GM12878 (cell line): Measurements from ENCODE around the gene TOPAZ1. TPM values are rescaled to one million over a fixed set of nuclear protein-coding genes. Genes with fewer than 3 reads are reported as not detected.

Experiments
- ATAC-seq: fragments of 200-7000 bp; cut with Tn5 transposase; 3 replicates; pipeline ENCODE4 v1.9.1; 2020; ENCODE audit warnings: mild to moderate bottlenecking, moderate library complexity
- BruUV-seq: library from RNA; stranded (reverse); fragments of 400-500 nt; replicated peaks from 2 replicates; lab custom pipeline; 2021; lab: Mats Ljungman, UMichigan
- CTCF ChIA-PET: fragments of 300-600 bp; sonication (Branson Sonifier 250); formaldehyde crosslinking; extraction: SDS; loops from one replicate; lab custom pipeline; 2021; ENCODE audit warnings: inconsistent platforms; lab: Yijun Ruan, JAX
- POLR2A ChIA-PET: fragments of 350-600 bp; formaldehyde crosslinking; extraction: SDS; loops from one replicate; lab custom pipeline; 2021; ENCODE audit warnings: inconsistent platforms; lab: Charles Lee
- RAD21 ChIA-PET: fragments of 300-600 bp; sonication (Branson Sonifier 250); formaldehyde crosslinking; loops from one replicate; lab custom pipeline; 2023; ENCODE audit warnings: antibody characterized with exemption; ENCODE audit not compliant: unreplicated experiment; lab: Charles Lee
- SMC1A ChIA-PET: fragments of 300-600 bp; sonication (Branson Sonifier 250); formaldehyde crosslinking; loops from one replicate; lab custom pipeline; 2023; ENCODE audit not compliant: unreplicated experiment, uncharacterized antibody; lab: Charles Lee
- DNase-seq: peaks from one replicate; pipeline ENCODE4 v3.0.0-alpha.2; 2011; ENCODE audit warnings: low read depth, low spot score
- FAIRE-seq: peaks from 3 replicates; lab custom pipeline; 2011; peaks lifted over from hg19 to GRCh38; lab: Jason Lieb, UNC
- H2AFZ ChIP-seq: 2 replicates; pipeline ENCODE4 v1.6.0; 2011; ENCODE audit warnings: low read depth, low read length, control low read depth; ENCODE audit not compliant: control insufficient read depth
- H3K27ac ChIP-seq: 2 replicates; pipeline ENCODE4 v1.5.1; 2011; ENCODE audit warnings: control low read depth; ENCODE audit not compliant: control insufficient read depth, insufficient read depth
- H3K27me3 ChIP-seq, 2 experiments: replicated peaks in 1 of 2; 2 replicates each; pipeline versions ENCODE4 v1.6.0 to v1.6.1; 2011; ENCODE audit warnings: low read length in 1 of 2; ENCODE audit not compliant: control insufficient read depth in 2 of 2, insufficient read depth in 2 of 2
- H3K36me3 ChIP-seq, 2 experiments: 2 replicates each; pipeline ENCODE4 v1.5.1; 2011; ENCODE audit warnings: low read length in 1 of 2; ENCODE audit not compliant: control insufficient read depth in 2 of 2, insufficient read depth in 2 of 2
- H3K4me1 ChIP-seq: 2 replicates; pipeline ENCODE4 v1.6.1; 2011; ENCODE audit warnings: mild to moderate bottlenecking, low read length, moderate library complexity, mixed read lengths; ENCODE audit not compliant: control insufficient read depth, insufficient read depth
- H3K4me2 ChIP-seq: 2 replicates; pipeline ENCODE4 v1.6.0; 2011; ENCODE audit warnings: control low read depth; ENCODE audit not compliant: control insufficient read depth, insufficient read depth
- H3K4me3 ChIP-seq: fragments of 200-600 bp; sonication (generic); 2 replicates; pipeline ENCODE4 v1.5.1; 2016
- H3K79me2 ChIP-seq: 2 replicates; pipeline ENCODE4 v1.6.0; 2011; ENCODE audit warnings: low read length; ENCODE audit not compliant: control insufficient read depth, insufficient read depth
- H3K9ac ChIP-seq: 2 replicates; pipeline ENCODE4 v1.8.0; 2011; ENCODE audit warnings: low read length, control low read depth, mixed read lengths; ENCODE audit not compliant: control insufficient read depth, insufficient read depth
- H3K9me3 ChIP-seq: replicated peaks from 3 replicates; pipeline ENCODE4 v1.5.1; 2011; ENCODE audit warnings: mild to moderate bottlenecking, low read length; ENCODE audit not compliant: control insufficient read depth, insufficient read depth
- H4K20me1 ChIP-seq: 2 replicates; pipeline ENCODE4 v1.6.0; 2011; ENCODE audit not compliant: control insufficient read depth, insufficient read depth
- CEBPB ChIP-seq, 2 experiments: fragments of 150-350 bp in 1 of 2; IDR thresholded peaks; 2 replicates each; pipeline ENCODE4 v1.6.1; 2012 to 2014; ENCODE audit warnings: low read depth in 2 of 2, low read length in 2 of 2, borderline replicate concordance in 1 of 2, inconsistent platforms in 1 of 2
- IRF5 ChIP-seq: fragments of 450-650 bp; IDR thresholded peaks from 2 replicates; pipeline ENCODE4 v1.6.1; 2017; ENCODE audit warnings: borderline replicate concordance
- JUNB ChIP-seq: IDR thresholded peaks from 2 replicates; pipeline ENCODE4 v1.6.1; 2016; ENCODE audit warnings: antibody characterized with exemption, mild to moderate bottlenecking
- MTA3 ChIP-seq: IDR thresholded peaks from 2 replicates; pipeline ENCODE4 v1.6.1; 2012; ENCODE audit warnings: low read length, inconsistent platforms, borderline replicate concordance
- MYB ChIP-seq: fragments of 150-350 bp; IDR thresholded peaks from 2 replicates; pipeline ENCODE4 v1.6.1; 2014; ENCODE audit warnings: mild to moderate bottlenecking, low read depth, low read length, borderline replicate concordance
- MYC ChIP-seq: IDR thresholded peaks from 2 replicates; pipeline ENCODE4 v1.6.1; 2011; ENCODE audit warnings: mild to moderate bottlenecking, low read length, moderate library complexity, inconsistent platforms; ENCODE audit not compliant: insufficient read depth, insufficient replicate concordance, insufficient read length, severe bottlenecking
- NR2C1 ChIP-seq: fragments of 450-650 bp; IDR thresholded peaks from 2 replicates; pipeline ENCODE4 v1.6.1; 2017; ENCODE audit warnings: antibody characterized with exemption, mild to moderate bottlenecking, moderate library complexity
- POLR2A ChIP-seq: IDR thresholded peaks from 2 replicates; pipeline ENCODE4 v1.6.1; 2011; ENCODE audit warnings: low read depth, mild to moderate bottlenecking, low read length
- SPI1 ChIP-seq: IDR thresholded peaks from 2 replicates; pipeline ENCODE4 v1.6.1; 2011; ENCODE audit warnings: low read depth, mild to moderate bottlenecking, low read length, moderate library complexity, borderline replicate concordance; ENCODE audit not compliant: insufficient read depth
- ZBTB4 ChIP-seq: fragments of 450-650 bp; formaldehyde crosslinking; IDR thresholded peaks from 2 replicates; pipeline ENCODE4 v1.4.0; 2022; ENCODE audit warnings: mild to moderate bottlenecking, moderate library complexity
- WGBS: methylation state at CpG from one replicate; pipeline ENCODE4 v1.1.6; 2016; ENCODE audit warnings: low lambda C conversion rate; ENCODE audit not compliant: insufficient replicate concordance, insufficient coverage; ENCODE audit errors: missing lambda C conversion rate; 5-methylcytosine and 5-hydroxymethylcytosine counted together
- in situ Hi-C: fragments of 300-500 bp; cut with MboI; formaldehyde crosslinking; loops from 9 replicates; pipeline ENCODE4 v1.14.3; 2018; ENCODE audit warnings: mixed read lengths
- intact Hi-C: fragments of 100-400 bp; cut with micrococcal nuclease; formaldehyde crosslinking; loops from one replicate; pipeline ENCODE4 v1.14.2; 2022; ENCODE audit not compliant: unreplicated experiment
- polyA plus RNA-seq, 11 experiments: library from polyadenylated mRNA; depleted of rRNA in 4 of 11; unstranded in 6 of 11; stranded (reverse) in 5 of 11; fragments of >200 nt; fragmentation: Nextera tagmentation in 4 of 11; fragmentation: Illumina TruSeq in 1 of 11; extraction: Ambion mirVana in 4 of 11; extraction: Trizol in 1 of 11; gene quantifications; 1 replicate in 1 of 11; 2 replicates in 10 of 11; pipeline versions ENCODE4 v1.2.1 to v1.2.3, GENCODE V29; 2011 to 2016; ENCODE audit warnings: inconsistent platforms in 2 of 11, missing spikeins in 2 of 11, low read depth in 1 of 11
- total RNA-seq, 4 experiments: library from RNA; depleted of rRNA in 3 of 4; stranded (reverse); fragments of >200 nt in 3 of 4; fragmentation: Illumina TruSeq in 1 of 4; extraction: Trizol in 1 of 4; gene quantifications; 2 replicates each; pipeline versions ENCODE4 v1.2.1 to v1.2.3, GENCODE V29; 2013 to 2021

Gene TOPAZ1
- total and polyA plus RNA-seq, 10 of the 15 experiments (the other 5 are each of a cell fraction or from before 2014, with no cell fraction given): 0.02 TPM; not detected in 9

GRCh38 chr3:44206261-44206660 is 35.4 kb upstream of the TOPAZ1 start:
- H3K79me2 ChIP-seq: no peaks in the 10 kb centered on the region
- H3K27ac ChIP-seq: no peak overlapping the region
- in situ Hi-C loops: no loop called here
- H3K4me3 ChIP-seq: no peak overlapping the region
- H3K4me1 ChIP-seq: no peaks in the 10 kb centered on the region
- no peaks in the 10 kb centered on the region for H3K9me3 ChIP-seq
- H4K20me1 ChIP-seq: no peaks in the 10 kb centered on the region
- 17% methylated on average over 4 of the region's 4 CpGs for WGBS
- ChIA-PET POLR2A (no interaction called here), RAD21 (no interaction called here), CTCF (interaction anchor here (1.4 to 2.6 kb wide), 4 partner anchors 7 to 351 kb away, joined by 3 to 6 read pairs (median 6); no protein-coding TSS in a partner anchor), SMC1A (interaction anchor here (0.8 kb wide), 1 partner anchor 351 kb away, joined by 3 read pairs; no protein-coding TSS in a partner anchor)
- no peak for DNase-seq
- BruUV-seq: no TSS peak
- H3K36me3 ChIP-seq: no peaks in the 10 kb centered on the region
- H3K27me3 ChIP-seq: peaks cover 0 to 11% of the 10 kb centered on the region in 2 experiments; a peak in 3 of 4 replicates
- TF ChIP-seq ZBTB4 (CRISPR knock-in tag): no peak
- no peak for TF ChIP-seq MYC
- TF ChIP-seq MYB: no peak
- no peak for TF ChIP-seq JUNB
- TF ChIP-seq IRF5: no peak
- TF ChIP-seq SPI1: no peak
- no peak for TF ChIP-seq POLR2A
- TF ChIP-seq MTA3: no peak
- TF ChIP-seq NR2C1: no peak
- no peak for TF ChIP-seq CEBPB (IDR thresholded peaks at IDR 0.05; ENCODE audit: borderline replicate concordance in 1 of 2, low read depth in 2 of 2, low read length in 2 of 2)
- no peak for ATAC-seq
- H3K9ac ChIP-seq: no peak overlapping the region
- no peak for FAIRE-seq
- no peak overlapping the region for H2AFZ ChIP-seq
- no peak overlapping the region for H3K4me2 ChIP-seq
- intact Hi-C loops: no loop called here
